NB4 (cell line): ENCODE measurements around the gene FN1.

Source experiments
- CTCF ChIP-seq: IDR thresholded peaks from one replicate; pipeline ENCODE4 v1.5.1; 2012; ENCODE audit warnings: low read depth, low read length
- POLR2A ChIP-seq: IDR thresholded peaks from 2 replicates; pipeline ENCODE4 v1.6.1; 2011; ENCODE audit warnings: mild to moderate bottlenecking; ENCODE audit not compliant: insufficient read length; ENCODE audit errors: extremely low read depth
- TF ChIP-seq, protein P1 (sequence below): IDR thresholded peaks from 2 replicates; pipeline ENCODE4 v1.6.1; 2011; ENCODE audit warnings: low read depth, low read length

- TF ChIP-seq CTCF = no peak
- TF ChIP-seq POLR2A = no peak
- TF ChIP-seq, protein P1, sequence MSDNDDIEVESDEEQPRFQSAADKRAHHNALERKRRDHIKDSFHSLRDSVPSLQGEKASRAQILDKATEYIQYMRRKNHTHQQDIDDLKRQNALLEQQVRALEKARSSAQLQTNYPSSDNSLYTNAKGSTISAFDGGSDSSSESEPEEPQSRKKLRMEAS = no peak
Measured at GRCh38 chr2:215324811-215325210, 111.1 kb downstream of the FN1 start.
